ENCODE measurements around the gene KRTCAP2. TPM values are rescaled to one million over a fixed set of nuclear protein-coding genes. Genes with fewer than 3 reads are reported as not detected.

Gene KRTCAP2
- total and polyA plus RNA-seq, 10 of the 15 experiments (the other 5 are each of a cell fraction or from before 2014, with no cell fraction given): 61.3 to 238 (median 141) TPM

DNA sequence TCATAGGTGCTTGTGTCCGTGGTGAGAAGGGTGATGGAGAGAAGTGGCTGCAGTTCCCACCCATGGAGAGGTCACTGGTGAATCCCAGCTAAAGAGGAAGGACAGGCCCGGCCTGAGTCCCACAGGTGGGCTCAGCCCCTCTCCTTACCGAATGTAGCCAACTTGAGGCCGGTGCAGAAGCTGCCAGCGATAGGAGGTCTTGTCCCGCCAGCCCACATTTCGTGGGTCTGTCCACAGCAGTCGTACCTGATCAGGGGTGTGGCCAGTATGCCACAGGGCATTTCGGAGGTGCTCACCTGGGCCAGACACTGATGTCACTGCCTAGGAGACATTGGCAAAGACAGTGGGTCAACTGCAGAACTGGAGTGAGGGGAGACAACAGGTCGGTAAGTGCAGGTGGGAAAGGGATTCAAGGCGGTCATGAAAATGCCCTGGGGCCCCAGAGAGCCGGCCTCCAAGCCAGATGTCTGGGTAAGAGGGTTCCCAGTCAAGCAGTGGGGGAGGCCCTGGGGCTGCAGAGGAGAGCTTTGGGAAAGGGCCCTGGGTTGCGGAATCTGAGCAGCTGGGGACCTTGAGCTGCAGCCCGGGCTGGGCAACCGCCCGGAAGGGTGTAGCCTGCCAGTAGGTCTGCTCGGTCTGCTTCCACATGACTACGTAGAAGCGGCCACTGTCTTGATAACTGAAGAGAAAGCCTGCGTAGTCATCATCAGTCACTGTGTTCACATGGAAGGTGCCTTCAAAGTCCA, 24.0 kb upstream of the KRTCAP2 start:
- FAIRE-seq: no peak
- TF ChIP-seq ATF7 (IDR thresholded peaks at IDR 0.05; ENCODE audit: low read depth): no peak
- RAD21 ChIA-PET (ENCODE audit: unreplicated experiment): interaction anchor here (1.2 kb wide), 1 partner anchor 12 kb away, joined by 3 read pairs; no protein-coding TSS in a partner anchor
- BruUV-seq (replicated peaks): no TSS peak
- Histone ChIP-seq H3K36me3 (ENCODE audit: control insufficient read depth in 2 of 2, insufficient read depth in 2 of 2, low read length in 1 of 2) (no peaks in the 10 kb centered on the region), H3K4me1 (ENCODE audit: control insufficient read depth, insufficient read depth, low read length) (peaks cover 16% of the 10 kb centered on the region), H2AFZ (ENCODE audit: control insufficient read depth, low read depth, low read length) (no peak overlapping the region), H3K4me2 (ENCODE audit: control insufficient read depth, insufficient read depth) (no peak overlapping the region), H3K9ac (ENCODE audit: control insufficient read depth, insufficient read depth, low read length) (no peak overlapping the region), H3K27me3 (replicated peaks in 1 of 2; ENCODE audit: control insufficient read depth in 2 of 2, insufficient read depth in 2 of 2, low read length in 1 of 2) (no peaks in the 10 kb centered on the region; a peak in 1 of 4 replicates), H4K20me1 (ENCODE audit: control insufficient read depth, insufficient read depth) (no peaks in the 10 kb centered on the region), H3K4me3 (no peak overlapping the region), H3K79me2 (ENCODE audit: control insufficient read depth, insufficient read depth, low read length) (no peaks in the 10 kb centered on the region), H3K9me3 (replicated peaks; ENCODE audit: control insufficient read depth, insufficient read depth, low read length) (no peaks in the 10 kb centered on the region), H3K27ac (ENCODE audit: control insufficient read depth, insufficient read depth) (no peak overlapping the region)
- WGBS (ENCODE audit: insufficient coverage, insufficient replicate concordance, low lambda C conversion rate, missing lambda C conversion rate): 85% methylated on average over 20 of the region's 20 CpGs
- in situ Hi-C loops (cut with MboI): no loop called here
- ATAC-seq: no peak
- SMC1A ChIA-PET (ENCODE audit: uncharacterized antibody, unreplicated experiment): no interaction called here
- no peak for DNase-seq (ENCODE audit: low read depth, low spot score)
- POLR2A ChIA-PET: no interaction called here
- intact Hi-C loops (cut with micrococcal nuclease; ENCODE audit: unreplicated experiment): no loop called here
- CTCF ChIA-PET: no interaction called here

DNA sequence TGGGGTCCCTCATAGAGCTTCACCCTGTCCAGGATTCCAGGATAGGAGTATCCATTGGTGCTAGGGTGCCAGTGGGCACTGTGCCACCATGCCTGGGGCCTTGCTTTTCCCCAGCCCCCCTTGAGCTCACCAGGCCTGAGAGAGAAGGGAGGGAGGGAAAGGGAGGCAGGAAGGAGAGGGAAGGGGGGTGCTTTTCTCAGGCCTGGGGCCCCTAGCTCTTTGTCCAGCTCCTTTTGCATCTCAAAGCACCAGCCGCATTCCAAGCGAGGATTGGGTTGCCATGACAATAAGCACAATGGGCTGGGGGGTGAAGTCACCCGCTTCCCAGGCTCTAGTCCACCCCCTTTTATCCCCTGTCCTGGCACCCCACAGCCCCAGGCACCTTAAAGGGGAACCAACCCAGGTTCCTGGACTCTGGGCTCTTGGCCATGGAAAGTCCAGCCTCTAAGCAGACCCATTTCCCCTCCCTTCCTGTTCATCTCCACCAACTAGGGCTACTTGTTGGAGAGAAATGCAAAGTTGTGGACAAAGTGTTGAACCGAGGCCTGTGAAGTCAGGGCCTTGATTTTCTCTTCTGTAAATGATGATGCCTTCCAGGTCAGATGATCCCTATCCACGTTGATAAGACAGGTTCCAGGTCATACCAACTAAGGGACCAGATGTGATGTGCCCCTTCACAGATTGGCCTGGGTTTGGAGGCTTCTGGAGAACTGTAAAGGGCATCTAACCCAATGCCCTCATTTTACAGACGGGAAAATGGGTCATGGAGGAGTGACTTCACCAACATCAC, 23.2 kb upstream of the KRTCAP2 start:
- ATAC-seq (no peak), FAIRE-seq (no peak), DNase-seq (ENCODE audit: low read depth, low spot score) (no peak)
- ChIA-PET POLR2A (interaction anchor here (0.6 to 1.0 kb wide), 2 partner anchors 19 to 23 kb away, joined by 3 to 4 read pairs; partner anchors contain the start of gene KRTCAP2), RAD21 (ENCODE audit: unreplicated experiment) (interaction anchor here (1.2 kb wide), 1 partner anchor 11 kb away, joined by 3 read pairs; no protein-coding TSS in a partner anchor), CTCF (interaction anchor here (1.0 to 5.2 kb wide), 4 partner anchors 11 to 31 kb away, joined by 3 to 244 read pairs (median 4); partner anchors contain the start of genes KRTCAP2 and TRIM46), SMC1A (ENCODE audit: uncharacterized antibody, unreplicated experiment) (no interaction called here)
- intact Hi-C loops (cut with micrococcal nuclease; ENCODE audit: unreplicated experiment): no loop called here
- Histone ChIP-seq H3K4me1 (ENCODE audit: control insufficient read depth, insufficient read depth, low read length) (peaks cover 16% of the 10 kb centered on the region), H3K36me3 (ENCODE audit: control insufficient read depth in 2 of 2, insufficient read depth in 2 of 2, low read length in 1 of 2) (no peaks in the 10 kb centered on the region), H3K4me2 (ENCODE audit: control insufficient read depth, insufficient read depth) (no peak overlapping the region), H3K79me2 (ENCODE audit: control insufficient read depth, insufficient read depth, low read length) (no peaks in the 10 kb centered on the region), H3K27me3 (replicated peaks in 1 of 2; ENCODE audit: control insufficient read depth in 2 of 2, insufficient read depth in 2 of 2, low read length in 1 of 2) (no peaks in the 10 kb centered on the region; a peak in 1 of 4 replicates), H3K27ac (ENCODE audit: control insufficient read depth, insufficient read depth) (no peak overlapping the region), H3K9ac (ENCODE audit: control insufficient read depth, insufficient read depth, low read length) (no peak overlapping the region), H3K9me3 (replicated peaks; ENCODE audit: control insufficient read depth, insufficient read depth, low read length) (no peaks in the 10 kb centered on the region), H2AFZ (ENCODE audit: control insufficient read depth, low read depth, low read length) (no peak overlapping the region), H4K20me1 (ENCODE audit: control insufficient read depth, insufficient read depth) (no peaks in the 10 kb centered on the region), H3K4me3 (no peak overlapping the region)
- no peak for TF ChIP-seq RFX5 (IDR thresholded peaks at IDR 0.05; ENCODE audit: low read depth, low read length)
- no peak for TF ChIP-seq NBN (IDR thresholded peaks at IDR 0.05)
- no peak for TF ChIP-seq NFYA (IDR thresholded peaks at IDR 0.05; ENCODE audit: borderline replicate concordance, low read depth, low read length)
- TF ChIP-seq RBBP5 (conservative IDR thresholded peaks at IDR 0.05): no peak
- TF ChIP-seq, protein P1, sequence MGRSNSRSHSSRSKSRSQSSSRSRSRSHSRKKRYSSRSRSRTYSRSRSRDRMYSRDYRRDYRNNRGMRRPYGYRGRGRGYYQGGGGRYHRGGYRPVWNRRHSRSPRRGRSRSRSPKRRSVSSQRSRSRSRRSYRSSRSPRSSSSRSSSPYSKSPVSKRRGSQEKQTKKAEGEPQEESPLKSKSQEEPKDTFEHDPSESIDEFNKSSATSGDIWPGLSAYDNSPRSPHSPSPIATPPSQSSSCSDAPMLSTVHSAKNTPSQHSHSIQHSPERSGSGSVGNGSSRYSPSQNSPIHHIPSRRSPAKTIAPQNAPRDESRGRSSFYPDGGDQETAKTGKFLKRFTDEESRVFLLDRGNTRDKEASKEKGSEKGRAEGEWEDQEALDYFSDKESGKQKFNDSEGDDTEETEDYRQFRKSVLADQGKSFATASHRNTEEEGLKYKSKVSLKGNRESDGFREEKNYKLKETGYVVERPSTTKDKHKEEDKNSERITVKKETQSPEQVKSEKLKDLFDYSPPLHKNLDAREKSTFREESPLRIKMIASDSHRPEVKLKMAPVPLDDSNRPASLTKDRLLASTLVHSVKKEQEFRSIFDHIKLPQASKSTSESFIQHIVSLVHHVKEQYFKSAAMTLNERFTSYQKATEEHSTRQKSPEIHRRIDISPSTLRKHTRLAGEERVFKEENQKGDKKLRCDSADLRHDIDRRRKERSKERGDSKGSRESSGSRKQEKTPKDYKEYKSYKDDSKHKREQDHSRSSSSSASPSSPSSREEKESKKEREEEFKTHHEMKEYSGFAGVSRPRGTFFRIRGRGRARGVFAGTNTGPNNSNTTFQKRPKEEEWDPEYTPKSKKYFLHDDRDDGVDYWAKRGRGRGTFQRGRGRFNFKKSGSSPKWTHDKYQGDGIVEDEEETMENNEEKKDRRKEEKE (IDR thresholded peaks at IDR 0.05): no peak
- TF ChIP-seq TBL1XR1 (IDR thresholded peaks at IDR 0.05; ENCODE audit: low read depth, low read length): no peak
- no peak for TF ChIP-seq HCFC1 (IDR thresholded peaks at IDR 0.05; ENCODE audit: low read length)
- no peak for TF ChIP-seq MTA3 (IDR thresholded peaks at IDR 0.05; ENCODE audit: borderline replicate concordance, low read length)
- in situ Hi-C loops (cut with MboI): no loop called here
- BruUV-seq (replicated peaks): no TSS peak
- WGBS (ENCODE audit: insufficient coverage, insufficient replicate concordance, low lambda C conversion rate, missing lambda C conversion rate): 72% methylated on average over 6 of the region's 6 CpGs

Measured in GM12878 (cell line).